ENCODE results near the gene RECQL5.
A peak's percentile ranks its signal among the peaks of the same experiment; 100 is the strongest.

RECQL5 gene

DNA sequence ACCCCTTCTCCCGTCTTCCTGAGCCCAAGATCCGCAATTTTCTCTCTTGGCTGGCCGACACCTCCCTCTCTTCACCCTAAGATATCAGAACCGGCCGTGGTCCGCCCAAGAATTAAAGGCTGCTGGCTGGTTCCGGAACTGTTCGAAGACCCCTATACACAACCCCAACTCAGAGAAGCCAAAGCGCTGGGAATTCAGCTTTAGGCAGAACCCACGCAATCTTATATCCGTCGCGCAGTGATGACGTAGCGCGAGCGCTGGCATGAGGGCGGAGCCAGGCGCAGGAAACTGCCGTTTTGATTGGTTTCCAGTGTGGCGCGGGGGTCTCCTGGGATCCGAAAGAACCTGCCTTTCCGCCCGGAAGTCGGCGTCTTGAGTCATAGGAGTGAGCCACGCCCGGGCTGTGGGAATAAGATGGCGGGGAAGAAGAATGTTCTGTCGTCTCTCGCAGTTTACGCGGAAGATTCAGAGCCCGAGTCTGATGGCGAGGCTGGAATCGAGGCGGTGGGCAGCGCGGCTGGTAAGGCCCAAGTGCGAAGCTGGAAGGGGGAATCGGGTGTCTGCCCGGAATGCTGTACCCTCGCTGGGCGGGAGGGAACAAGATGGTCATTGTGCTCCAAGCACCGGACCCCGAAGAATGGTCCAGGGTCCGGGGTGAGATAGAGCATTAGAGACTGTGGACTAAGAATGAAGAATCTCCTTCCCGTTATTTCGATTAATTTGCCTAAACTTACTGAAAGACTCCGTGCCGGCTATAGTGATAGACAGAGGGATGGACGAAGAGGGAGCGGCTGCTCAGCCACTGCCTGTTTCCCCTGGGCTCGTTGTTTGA is at the start of gene RECQL5, which contains the start of gene SAP30BP:
RECQL5 (minus strand) TSS at position 196 of the 832 bp plus-strand sequence. CDS start 597 bp downstream, outside the sequence.
SAP30BP (plus strand) TSS at position 380 of the 832 bp plus-strand sequence; CDS start at position 415, 35 bp downstream.
- DNase-seq, result peak; percentile 98
- in situ Hi-C loops (cut with MboI; ENCODE audit: low pct_unique_long_range_greater_than_20kb, low sequenced_read_pairs), result no loop called here

DNA sequence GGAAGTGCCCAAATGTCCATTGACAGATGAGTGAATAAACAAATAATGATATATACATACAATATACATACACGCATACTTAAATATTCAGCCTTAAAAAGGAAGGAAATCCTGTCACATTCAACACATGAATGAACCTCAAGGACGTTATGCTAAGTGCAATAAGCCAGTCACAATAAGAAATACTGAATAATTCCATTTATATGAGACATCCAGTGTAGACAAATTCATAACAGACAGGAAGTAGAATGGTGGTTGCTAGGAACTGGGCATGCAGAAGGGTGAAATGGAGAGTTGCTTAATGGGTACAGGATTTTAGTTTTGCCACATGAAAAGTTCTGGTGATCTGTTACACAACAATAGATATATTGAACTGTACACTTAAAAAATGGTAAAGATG is 45.5 kb upstream of the RECQL5 start:
- DNase-seq, result no peak
- in situ Hi-C loops (cut with MboI; ENCODE audit: low pct_unique_long_range_greater_than_20kb, low sequenced_read_pairs), result no loop called here

DNA sequence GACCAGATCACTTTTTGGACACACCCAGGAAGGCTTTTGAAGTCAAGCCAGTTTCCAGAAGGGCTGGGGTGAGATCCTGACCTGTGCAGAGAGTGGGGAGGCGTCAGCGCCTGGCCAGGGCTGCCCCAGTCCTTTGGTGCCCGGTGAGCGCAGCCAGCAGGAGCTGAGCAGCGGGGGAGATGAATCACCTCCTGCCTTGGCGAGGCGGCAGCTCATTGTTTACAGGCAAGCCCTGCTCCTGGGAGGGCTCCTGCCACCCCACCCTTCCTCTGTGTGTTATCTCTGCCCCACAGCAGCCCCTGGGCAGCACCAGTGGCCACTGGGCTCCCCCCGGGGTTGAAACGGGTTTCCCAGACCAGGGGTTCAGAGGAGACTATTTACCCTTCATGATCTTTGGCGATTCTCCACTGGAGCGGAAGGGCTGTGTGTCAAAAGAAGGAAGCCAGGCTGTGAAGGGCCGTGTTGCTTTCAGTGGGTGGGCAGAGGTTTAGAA is 40.2 kb upstream of the RECQL5 start:
- in situ Hi-C loops (cut with MboI; ENCODE audit: low pct_unique_long_range_greater_than_20kb, low sequenced_read_pairs), result no loop called here
- no peak for DNase-seq

- in situ Hi-C loops (cut with MboI; ENCODE audit: low pct_unique_long_range_greater_than_20kb, low sequenced_read_pairs), result no loop called here
- no peak for DNase-seq
These were observed 39.2 kb upstream of the RECQL5 start for GRCh38 chr17:75706042-75706728.

GRCh38 chr17:75704963-75705875 is 38.3 kb upstream of the RECQL5 start:
- no peak for DNase-seq
- in situ Hi-C loops (cut with MboI; ENCODE audit: low pct_unique_long_range_greater_than_20kb, low sequenced_read_pairs), result no loop called here

- DNase-seq, result no peak
- in situ Hi-C loops (cut with MboI; ENCODE audit: low pct_unique_long_range_greater_than_20kb, low sequenced_read_pairs), result no loop called here
These were observed 36.6 kb upstream of the RECQL5 start for GRCh38 chr17:75703591-75703990.

DNA sequence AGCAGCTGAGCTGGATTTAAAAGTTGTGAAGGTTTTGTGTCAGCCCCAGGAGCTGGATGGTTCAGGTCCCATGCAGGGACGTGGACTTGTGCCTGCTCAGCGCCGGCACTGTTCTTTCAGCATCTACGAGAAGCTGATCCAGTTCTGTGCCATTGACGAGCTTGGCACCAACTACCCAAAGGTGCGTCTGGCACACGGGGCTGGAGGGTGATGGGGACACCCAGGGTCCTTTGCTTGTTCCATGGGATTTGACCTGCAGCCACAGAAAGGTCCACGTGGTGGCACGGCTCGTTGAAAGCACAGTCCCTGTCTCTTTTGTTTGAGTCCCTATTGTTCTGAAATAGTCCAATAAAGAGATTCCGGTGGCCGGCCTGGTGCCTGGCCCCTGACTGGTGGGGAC is 36.2 kb upstream of the RECQL5 start:
- in situ Hi-C loops (cut with MboI; ENCODE audit: low pct_unique_long_range_greater_than_20kb, low sequenced_read_pairs), result no loop called here
- no peak for DNase-seq

- in situ Hi-C loops (cut with MboI; ENCODE audit: low pct_unique_long_range_greater_than_20kb, low sequenced_read_pairs), result no loop called here
- DNase-seq, result no peak
These were observed 34.3 kb upstream of the RECQL5 start for GRCh38 chr17:75701288-75701687.

DNA sequence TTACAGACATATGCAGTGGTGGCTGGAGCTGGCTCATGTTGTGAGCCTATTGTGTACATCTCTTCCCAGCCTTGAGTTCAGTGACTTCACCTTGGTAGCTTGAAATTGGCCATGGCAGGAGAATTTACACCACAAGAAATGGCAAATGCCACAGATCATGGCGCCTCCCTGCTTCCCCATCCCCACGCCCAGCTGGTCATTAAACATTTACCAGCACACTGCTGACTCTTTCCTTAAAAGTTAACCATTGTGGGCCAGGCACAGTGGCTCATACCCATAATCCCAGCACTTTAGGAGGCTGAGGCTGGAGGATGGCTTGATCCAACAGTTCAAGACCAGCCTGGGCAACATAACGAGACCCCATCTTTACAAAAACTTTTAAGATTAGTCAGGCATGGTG is 31.7 kb upstream of the RECQL5 start:
- in situ Hi-C loops (cut with MboI; ENCODE audit: low pct_unique_long_range_greater_than_20kb, low sequenced_read_pairs), result no loop called here
- DNase-seq, result no peak

DNA sequence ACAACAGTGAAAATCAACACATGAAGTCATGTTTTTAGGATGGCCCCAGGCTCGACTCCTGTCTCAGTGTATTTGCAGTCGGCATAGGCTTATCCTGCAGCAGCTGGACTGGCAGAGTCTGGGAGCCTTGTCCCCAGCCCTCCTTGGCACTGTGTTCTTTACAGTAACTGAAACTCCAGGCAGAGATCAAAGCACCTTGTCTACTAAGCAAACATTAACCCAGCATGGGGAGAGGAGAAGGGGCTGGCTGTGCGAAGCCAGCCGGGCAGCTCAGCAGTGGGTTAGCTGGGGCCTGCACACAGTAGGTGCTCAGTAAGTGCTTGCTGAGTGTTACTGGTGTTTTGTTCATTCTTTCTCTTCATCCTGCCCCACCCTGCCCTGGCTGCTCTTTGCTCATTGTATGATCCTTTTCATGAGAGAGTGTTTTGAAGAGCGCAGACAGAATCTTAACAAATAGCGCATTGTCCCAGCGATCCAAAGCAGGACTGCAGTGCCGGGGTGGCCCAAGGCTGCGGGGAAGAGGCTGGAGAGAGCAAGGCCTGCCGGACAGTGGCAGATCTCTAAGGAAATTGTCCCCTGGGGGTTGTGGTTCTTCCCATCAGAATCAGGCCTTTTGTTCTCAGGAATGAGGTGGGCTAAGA is 30.8 kb upstream of the RECQL5 start:
- in situ Hi-C loops (cut with MboI; ENCODE audit: low pct_unique_long_range_greater_than_20kb, low sequenced_read_pairs), result no loop called here
- DNase-seq, result no peak

- in situ Hi-C loops (cut with MboI; ENCODE audit: low pct_unique_long_range_greater_than_20kb, low sequenced_read_pairs), result no loop called here
- no peak for DNase-seq
These were observed 28.9 kb upstream of the RECQL5 start for GRCh38 chr17:75695830-75696271.

- in situ Hi-C loops (cut with MboI; ENCODE audit: low pct_unique_long_range_greater_than_20kb, low sequenced_read_pairs), result no loop called here
These were observed 28.3 kb upstream of the RECQL5 start for GRCh38 chr17:75695141-75695829.

DNA sequence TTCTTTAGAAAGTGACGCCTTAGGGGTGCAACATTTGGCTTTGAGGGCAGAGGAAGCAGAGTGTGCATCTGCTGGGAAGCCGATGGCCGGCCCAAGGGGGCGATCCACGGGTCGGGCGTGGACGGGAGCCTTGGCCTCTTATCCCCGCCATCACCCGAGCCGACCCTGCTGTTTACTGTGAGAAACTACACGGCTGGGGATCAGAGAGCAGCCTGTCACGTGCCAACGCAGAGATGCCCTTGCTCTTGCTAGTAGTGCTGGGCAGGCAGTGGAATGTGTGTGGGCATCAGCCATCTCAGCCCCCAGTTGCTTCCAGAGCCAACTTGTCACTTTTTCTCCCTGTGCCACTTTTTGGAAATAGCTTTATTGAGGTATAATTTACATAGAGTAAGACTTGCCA is 27.6 kb upstream of the RECQL5 start:
- DNase-seq, result no peak
- in situ Hi-C loops (cut with MboI; ENCODE audit: low pct_unique_long_range_greater_than_20kb, low sequenced_read_pairs), result no loop called here

More at GRCh38 chr17:75695141-75695829, 28.3 kb upstream of the RECQL5 start:
- DNase-seq, result no peak

GRCh38 chr17:75693500-75694481 is 26.8 kb upstream of the RECQL5 start:
- DNase-seq, result no peak
- in situ Hi-C loops (cut with MboI; ENCODE audit: low pct_unique_long_range_greater_than_20kb, low sequenced_read_pairs), result no loop called here

GRCh38 chr17:75692976-75693375 is 26.0 kb upstream of the RECQL5 start:
- DNase-seq, result no peak
- in situ Hi-C loops (cut with MboI; ENCODE audit: low pct_unique_long_range_greater_than_20kb, low sequenced_read_pairs), result no loop called here

GRCh38 chr17:75691801-75692626 is 25.1 kb upstream of the RECQL5 start:
- in situ Hi-C loops (cut with MboI; ENCODE audit: low pct_unique_long_range_greater_than_20kb, low sequenced_read_pairs), result no loop called here
- DNase-seq, result no peak

All from KBM-7 (cell line).